H1 (cell line): Measurements from ENCODE around the gene ADCY9. TPM values are rescaled to one million over a fixed set of nuclear protein-coding genes. Genes with fewer than 3 reads are reported as not detected.
A peak's percentile ranks its signal among the peaks of the same experiment; 100 is the strongest.

Source experiments
- CTCF ChIA-PET: fragments of 300-600 bp; sonication (Branson Sonifier 250); formaldehyde crosslinking; loops from one replicate; lab custom pipeline; 2021; ENCODE audit not compliant: partially characterized antibody; lab: Charles Lee
- POLR2A ChIA-PET: fragments of 300-600 bp; sonication (Branson Sonifier 250); formaldehyde crosslinking; loops from one replicate; lab custom pipeline; 2021; ENCODE audit warnings: inconsistent platforms; ENCODE audit not compliant: partially characterized antibody; lab: Charles Lee
- DNase-seq, 2 experiments: peaks; one replicate each; pipeline versions ENCODE4 v3.0.0 to v3.0.0-alpha.2; 2010 to 2022; ENCODE audit warnings: low spot score in 2 of 2, low read depth in 1 of 2, mixed read lengths in 1 of 2
- FAIRE-seq: peaks from 2 replicates; lab custom pipeline; 2011; peaks lifted over from hg19 to GRCh38; lab: Jason Lieb, UNC
- H2AFZ ChIP-seq: 2 replicates; pipeline ENCODE4 v1.8.1; 2012; ENCODE audit warnings: low read length, inconsistent platforms
- H2AK5ac ChIP-seq: 2 replicates; pipeline ENCODE4 v1.6.1; 2013; ENCODE audit warnings: low read depth, low read length
- H2BK120ac ChIP-seq: replicated peaks from 2 replicates; pipeline ENCODE3; 2013; ENCODE audit warnings: low read depth, low read length, inconsistent platforms
- H2BK12ac ChIP-seq: 2 replicates; pipeline ENCODE4 v1.6.1; 2013; ENCODE audit warnings: low read depth, low read length
- H2BK15ac ChIP-seq: 2 replicates; pipeline ENCODE4 v1.6.1; 2013; ENCODE audit warnings: low read length
- H2BK20ac ChIP-seq: 2 replicates; pipeline ENCODE4 v1.6.1; 2013; ENCODE audit warnings: low read length
- H2BK5ac ChIP-seq: 2 replicates; pipeline ENCODE4 v1.6.1; 2013; ENCODE audit warnings: low read depth, low read length
- H3K14ac ChIP-seq: 2 replicates; pipeline ENCODE4 v1.6.1; 2013; ENCODE audit warnings: inconsistent platforms; ENCODE audit not compliant: insufficient read length
- H3K18ac ChIP-seq: 2 replicates; pipeline ENCODE4 v1.6.1; 2013; ENCODE audit warnings: low read length; ENCODE audit errors: extremely low read depth
- H3K23ac ChIP-seq: 2 replicates; pipeline ENCODE4 v1.6.1; 2013; ENCODE audit warnings: inconsistent platforms; ENCODE audit not compliant: insufficient read length
- H3K23me2 ChIP-seq: 2 replicates; pipeline ENCODE4 v1.6.1; 2013; ENCODE audit warnings: low read depth, low read length
- H3K27ac ChIP-seq: 2 replicates; pipeline ENCODE4 v1.6.1; 2011; ENCODE audit warnings: low read depth, low read length, inconsistent platforms
- H3K27me3 ChIP-seq, 4 experiments: replicated peaks in 1 of 4; 1 replicate in 1 of 4; 2 replicates in 3 of 4; pipeline versions ENCODE4 v1.6.1 to v1.8.1; 2011 to 2013; ENCODE audit warnings: low read length in 3 of 4, mild to moderate bottlenecking in 3 of 4, inconsistent platforms in 2 of 4, mixed read lengths in 2 of 4, moderate library complexity in 1 of 4; ENCODE audit not compliant: control insufficient read depth in 3 of 4, insufficient read depth in 3 of 4; ENCODE audit errors: extremely low read depth in 1 of 4
- H3K36me3 ChIP-seq, 4 experiments: 2 replicates each; pipeline versions ENCODE4 v1.6.1 to v1.8.1; 2011 to 2013; ENCODE audit warnings: mild to moderate bottlenecking in 4 of 4, low read length in 3 of 4, moderate library complexity in 2 of 4, control low read depth in 1 of 4, inconsistent platforms in 1 of 4; ENCODE audit not compliant: insufficient read depth in 4 of 4, control insufficient read depth in 2 of 4
- H3K4ac ChIP-seq: replicated peaks from 2 replicates; pipeline ENCODE3; 2013; ENCODE audit warnings: low read length, low read depth, mixed read lengths, inconsistent platforms; ENCODE audit not compliant: insufficient read length
- H3K4me1 ChIP-seq, 4 experiments: replicated peaks in 1 of 4; 1 replicate in 1 of 4; 2 replicates in 3 of 4; pipeline versions ENCODE4 v1.6.1 to v1.8.1; 2011 to 2013; ENCODE audit warnings: low read length in 3 of 4, inconsistent platforms in 2 of 4, mixed read lengths in 1 of 4; ENCODE audit not compliant: insufficient read depth in 4 of 4, control insufficient read depth in 3 of 4
- H3K4me2 ChIP-seq, 2 experiments: 2 replicates each; pipeline versions ENCODE4 v1.6.1 to v1.8.1; 2011 to 2013; ENCODE audit warnings: low read depth in 2 of 2, low read length in 2 of 2, control low read depth in 1 of 2, inconsistent platforms in 1 of 2, mild to moderate bottlenecking in 1 of 2; ENCODE audit not compliant: insufficient read depth in 1 of 2
- H3K4me3 ChIP-seq, 4 experiments: fragments of 200-600, 300-600 bp in 1 of 4; sonication (generic), shearing (Covaris generic), sonication (Bioruptor Twin) in 1 of 4; 2 replicates each; pipeline versions ENCODE4 v1.5.1 to v1.8.1; 2011 to 2016; ENCODE audit warnings: low read length in 4 of 4, low read depth in 3 of 4, control low read depth in 2 of 4, inconsistent platforms in 2 of 4, mild to moderate bottlenecking in 2 of 4, mixed read lengths in 1 of 4, moderate library complexity in 1 of 4; ENCODE audit not compliant: insufficient read depth in 2 of 4; ENCODE audit errors: extremely low read depth in 1 of 4
- H3K56ac ChIP-seq: replicated peaks from 2 replicates; pipeline ENCODE3; 2013; ENCODE audit warnings: low read depth, mild to moderate bottlenecking, mixed read lengths, low read length, inconsistent platforms; ENCODE audit not compliant: insufficient read length
- H3K79me1 ChIP-seq: 2 replicates; pipeline ENCODE4 v1.6.1; 2013; ENCODE audit warnings: low read depth, low read length, control low read depth
- H3K79me2 ChIP-seq, 2 experiments: 2 replicates each; pipeline versions ENCODE4 v1.6.1 to v1.8.1; 2012 to 2013; ENCODE audit warnings: low read length in 2 of 2, mild to moderate bottlenecking in 2 of 2, inconsistent platforms in 1 of 2; ENCODE audit not compliant: insufficient read depth in 2 of 2, control insufficient read depth in 1 of 2
- H3K9ac ChIP-seq, 4 experiments: replicated peaks in 1 of 4; 1 replicate in 1 of 4; 2 replicates in 3 of 4; pipeline versions ENCODE4 v1.6.1 to v1.8.1; 2011 to 2013; ENCODE audit warnings: low read depth in 3 of 4, low read length in 3 of 4, control low read depth in 2 of 4, mild to moderate bottlenecking in 2 of 4, moderate library complexity in 2 of 4, inconsistent platforms in 1 of 4; ENCODE audit errors: extremely low read depth in 1 of 4
- H3K9me3 ChIP-seq, 2 experiments: 2 replicates each; pipeline versions ENCODE4 v1.6.1 to v1.8.1; 2012 to 2013; ENCODE audit warnings: mild to moderate bottlenecking in 2 of 2, moderate library complexity in 2 of 2, control low read depth in 1 of 2, inconsistent platforms in 1 of 2, low read depth in 1 of 2, low read length in 1 of 2, mixed read lengths in 1 of 2; ENCODE audit not compliant: insufficient read depth in 2 of 2
- H4K20me1 ChIP-seq, 2 experiments: replicated peaks in 1 of 2; 2 replicates each; pipeline versions ENCODE3 to v1.8.1; 2011 to 2013; ENCODE audit warnings: inconsistent platforms in 2 of 2, low read length in 2 of 2, mild to moderate bottlenecking in 1 of 2; ENCODE audit not compliant: insufficient read depth in 2 of 2, control insufficient read depth in 1 of 2
- H4K5ac ChIP-seq: 2 replicates; pipeline ENCODE4 v1.6.1; 2013; ENCODE audit warnings: low read length, low read depth, mixed read lengths, inconsistent platforms; ENCODE audit not compliant: insufficient read length
- H4K8ac ChIP-seq: 2 replicates; pipeline ENCODE4 v1.8.0; 2013; ENCODE audit warnings: mild to moderate bottlenecking, moderate library complexity, low read length, inconsistent platforms; ENCODE audit not compliant: insufficient read depth; ENCODE audit errors: extremely low read depth
- H4K91ac ChIP-seq: replicated peaks from 2 replicates; pipeline ENCODE3; 2013; ENCODE audit warnings: low read length, mixed read lengths, inconsistent platforms; ENCODE audit not compliant: insufficient read length
- CTBP2 ChIP-seq: IDR thresholded peaks from 2 replicates; pipeline ENCODE4 v1.7.0; 2011; ENCODE audit warnings: borderline replicate concordance, mild to moderate bottlenecking, moderate library complexity, mixed read lengths, low read length; ENCODE audit not compliant: insufficient read depth, insufficient read length
- FOSL1 ChIP-seq: IDR thresholded peaks from 2 replicates; pipeline ENCODE4 v1.6.1; 2011; ENCODE audit warnings: mild to moderate bottlenecking, low read depth, low read length, moderate library complexity; ENCODE audit not compliant: insufficient read depth
- HDAC6 ChIP-seq: IDR thresholded peaks from one replicate; pipeline ENCODE4 v1.7.1; 2012; ENCODE audit warnings: low read depth, mild to moderate bottlenecking, inconsistent platforms, low read length, moderate library complexity
- KDM4A ChIP-seq: IDR thresholded peaks from one replicate; pipeline ENCODE4 v1.7.1; 2012; ENCODE audit warnings: low read depth, mild to moderate bottlenecking, moderate library complexity, low read length, inconsistent platforms; ENCODE audit not compliant: severe bottlenecking
- POLR2A ChIP-seq, 2 experiments: IDR thresholded peaks; 1 replicate in 1 of 2; 2 replicates in 1 of 2; pipeline ENCODE4 v1.6.1; 2011; ENCODE audit warnings: low read depth in 2 of 2, low read length in 2 of 2, mild to moderate bottlenecking in 2 of 2; ENCODE audit errors: control extremely low read depth in 1 of 2
- POLR2AphosphoS5 ChIP-seq: IDR thresholded peaks from 2 replicates; pipeline ENCODE4 v1.6.1; 2011; ENCODE audit warnings: low read depth, low read length
- SP2 ChIP-seq: IDR thresholded peaks from 2 replicates; pipeline ENCODE4 v1.6.1; 2012; ENCODE audit warnings: mild to moderate bottlenecking, low read length, inconsistent platforms
- SRF ChIP-seq: IDR thresholded peaks from 2 replicates; pipeline ENCODE4 v1.6.1; 2011; ENCODE audit warnings: mild to moderate bottlenecking, low read depth, low read length, moderate library complexity
- SUZ12 ChIP-seq: fragments of 200-600 bp; sonication (generic); IDR thresholded peaks from 2 replicates; pipeline ENCODE4 v1.6.1; 2012; ENCODE audit warnings: mild to moderate bottlenecking, inconsistent platforms, low read length, moderate library complexity, mixed read lengths
- USF2 ChIP-seq: IDR thresholded peaks from 2 replicates; pipeline ENCODE4 v1.6.1; 2011; ENCODE audit warnings: low read length, improper control_type of control experiment
- YY1 ChIP-seq: IDR thresholded peaks from 2 replicates; pipeline ENCODE4 v1.6.1; 2011; ENCODE audit warnings: low read depth, mild to moderate bottlenecking, low read length
- ZNF274 ChIP-seq: IDR thresholded peaks from 2 replicates; pipeline ENCODE4 v1.7.0; 2012; ENCODE audit warnings: low read length, borderline replicate concordance; ENCODE audit errors: extremely low read depth
- WGBS, 2 experiments: shearing (Covaris generic) in 1 of 2; methylation state at CpG; one replicate each; pipeline versions ENCODE4 v1.1.6 to v1.1.7; 2013 to 2015; ENCODE audit warnings: low lambda C conversion rate in 2 of 2, mixed read lengths in 2 of 2, inconsistent platforms in 1 of 2, low coverage in 1 of 2, missing lambda C conversion rate in 1 of 2; ENCODE audit not compliant: insufficient replicate concordance in 2 of 2, insufficient coverage in 1 of 2, insufficient read length in 1 of 2; ENCODE audit errors: extremely low coverage in 1 of 2, missing lambda C conversion rate in 1 of 2; 5-methylcytosine and 5-hydroxymethylcytosine counted together
- polyA plus RNA-seq, 7 experiments: library from polyadenylated mRNA; depleted of rRNA in 3 of 7; stranded (reverse) in 5 of 7; unstranded in 2 of 7; fragments of >200 nt in 5 of 7; fragments of 200-250 nt in 2 of 7; gene quantifications; 1 replicate in 5 of 7; 2 replicates in 1 of 7; 4 replicates in 1 of 7; pipeline versions ENCODE4 v1.2.1 to v1.2.3, GENCODE V29; 2011 to 2013; ENCODE audit warnings: missing spikeins in 2 of 7, mixed read lengths in 2 of 7
- total RNA-seq: library from RNA; stranded (reverse); fragmentation: NEBNext Ultra II Directional; extraction: Animal tissue kit (Norgen Biotek cat#: 25700); gene quantifications from 2 replicates; pipeline ENCODE4 v1.2.1, GENCODE V29; 2021

The ADCY9 gene
- total and polyA plus RNA-seq, 2 of the 8 experiments (the other 6 are each of a cell fraction or from before 2014, with no cell fraction given), result 5.4 to 13.1 TPM

- Histone ChIP-seq H3K4me3 (no peak overlapping the region), H3K4me1 (peaks cover 0 to 2% (median 0%) of the 10 kb centered on the region in 4 experiments; a peak in 3 of 7 replicates), H3K79me2 (no peaks in the 10 kb centered on the region), H4K91ac (peak overlapping the region; percentile 30), H3K23me2 (no peaks in the 10 kb centered on the region), H3K18ac (no peak overlapping the region), H4K5ac (no peak overlapping the region), H3K4me2 (no peak overlapping the region), H4K20me1 (no peaks in the 10 kb centered on the region), H3K14ac (no peak overlapping the region), H3K27ac (no peak overlapping the region), H2BK5ac (no peak overlapping the region), H2AK5ac (no peak overlapping the region), H3K56ac (no peak overlapping the region), H3K9ac (no peak overlapping the region), H3K79me1 (no peaks in the 10 kb centered on the region), H3K36me3 (no peaks in the 10 kb centered on the region), H3K9me3 (no peaks in the 10 kb centered on the region), H3K27me3 (no peaks in the 10 kb centered on the region), H2BK15ac (no peak overlapping the region), H2BK12ac (no peak overlapping the region), H3K4ac (no peak overlapping the region), H3K23ac (no peak overlapping the region), H4K8ac (peak overlapping the region; percentile 71), H2AFZ (no peak overlapping the region), H2BK20ac (no peak overlapping the region), H2BK120ac (no peak overlapping the region)
- POLR2A ChIA-PET, result interaction anchor here (1.0 kb wide), 1 partner anchor 8 kb away, joined by 4 read pairs; no protein-coding TSS in a partner anchor
- CTCF ChIA-PET, result interaction anchor here (0.6 kb wide), 1 partner anchor 148 kb away, joined by 3 read pairs; no protein-coding TSS in a partner anchor
- FAIRE-seq (no peak), DNase-seq (no peak)
- WGBS, 2 experiments, result 87% methylated on average over 8 of the region's 8 CpGs; no CpG with 5 or more reads in 1 of the 2 experiments
- no peak for TF ChIP-seq FOSL1
- no peak for TF ChIP-seq CTBP2
- no peak for TF ChIP-seq SP2
- TF ChIP-seq SRF, result no peak
- no peak for TF ChIP-seq USF2
- no peak for TF ChIP-seq KDM4A
- no peak for TF ChIP-seq SUZ12
- TF ChIP-seq ZNF274, result no peak
- no peak for TF ChIP-seq POLR2A (IDR thresholded peaks at IDR 0.05; ENCODE audit: control extremely low read depth in 1 of 2, low read depth in 2 of 2, low read length in 2 of 2)
- TF ChIP-seq HDAC6, result no peak
- no peak for TF ChIP-seq POLR2AphosphoS5
- TF ChIP-seq YY1, result no peak
These were observed 67.2 kb downstream of the ADCY9 start for GRCh38 chr16:4049031-4049430.
